ENCODE results near the gene BCAS3.

The BCAS3 gene

DNA sequence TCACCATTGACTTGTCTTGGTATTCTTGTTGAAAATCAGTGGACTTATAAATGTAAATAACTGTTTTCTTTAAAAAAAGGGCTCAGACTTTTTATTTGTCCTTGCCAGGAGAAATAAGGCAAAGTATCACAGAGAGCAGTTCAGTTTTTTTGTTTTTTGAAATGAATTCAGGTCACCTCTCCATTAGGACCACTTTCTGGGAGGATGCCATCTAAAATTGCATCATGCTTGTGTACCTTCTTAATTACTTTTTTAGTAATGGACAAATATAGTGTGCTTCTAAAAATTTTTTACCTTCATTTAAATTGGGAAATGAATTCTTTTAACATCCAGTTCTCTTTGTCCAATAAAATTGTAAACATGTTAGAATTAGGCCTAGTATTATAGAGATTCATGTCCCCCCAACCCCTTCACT is 210.0 kb downstream of the BCAS3 start:
- no peak for DNase-seq (ENCODE audit: low read depth)
- TF ChIP-seq, protein P1, sequence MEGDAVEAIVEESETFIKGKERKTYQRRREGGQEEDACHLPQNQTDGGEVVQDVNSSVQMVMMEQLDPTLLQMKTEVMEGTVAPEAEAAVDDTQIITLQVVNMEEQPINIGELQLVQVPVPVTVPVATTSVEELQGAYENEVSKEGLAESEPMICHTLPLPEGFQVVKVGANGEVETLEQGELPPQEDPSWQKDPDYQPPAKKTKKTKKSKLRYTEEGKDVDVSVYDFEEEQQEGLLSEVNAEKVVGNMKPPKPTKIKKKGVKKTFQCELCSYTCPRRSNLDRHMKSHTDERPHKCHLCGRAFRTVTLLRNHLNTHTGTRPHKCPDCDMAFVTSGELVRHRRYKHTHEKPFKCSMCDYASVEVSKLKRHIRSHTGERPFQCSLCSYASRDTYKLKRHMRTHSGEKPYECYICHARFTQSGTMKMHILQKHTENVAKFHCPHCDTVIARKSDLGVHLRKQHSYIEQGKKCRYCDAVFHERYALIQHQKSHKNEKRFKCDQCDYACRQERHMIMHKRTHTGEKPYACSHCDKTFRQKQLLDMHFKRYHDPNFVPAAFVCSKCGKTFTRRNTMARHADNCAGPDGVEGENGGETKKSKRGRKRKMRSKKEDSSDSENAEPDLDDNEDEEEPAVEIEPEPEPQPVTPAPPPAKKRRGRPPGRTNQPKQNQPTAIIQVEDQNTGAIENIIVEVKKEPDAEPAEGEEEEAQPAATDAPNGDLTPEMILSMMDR (IDR thresholded peaks at IDR 0.05; ENCODE audit: insufficient read depth, low read depth, low read length, missing control alignments), result no peak
- no peak overlapping the region for H3K4me3 ChIP-seq (ENCODE audit: low read depth, low read length)

DNA sequence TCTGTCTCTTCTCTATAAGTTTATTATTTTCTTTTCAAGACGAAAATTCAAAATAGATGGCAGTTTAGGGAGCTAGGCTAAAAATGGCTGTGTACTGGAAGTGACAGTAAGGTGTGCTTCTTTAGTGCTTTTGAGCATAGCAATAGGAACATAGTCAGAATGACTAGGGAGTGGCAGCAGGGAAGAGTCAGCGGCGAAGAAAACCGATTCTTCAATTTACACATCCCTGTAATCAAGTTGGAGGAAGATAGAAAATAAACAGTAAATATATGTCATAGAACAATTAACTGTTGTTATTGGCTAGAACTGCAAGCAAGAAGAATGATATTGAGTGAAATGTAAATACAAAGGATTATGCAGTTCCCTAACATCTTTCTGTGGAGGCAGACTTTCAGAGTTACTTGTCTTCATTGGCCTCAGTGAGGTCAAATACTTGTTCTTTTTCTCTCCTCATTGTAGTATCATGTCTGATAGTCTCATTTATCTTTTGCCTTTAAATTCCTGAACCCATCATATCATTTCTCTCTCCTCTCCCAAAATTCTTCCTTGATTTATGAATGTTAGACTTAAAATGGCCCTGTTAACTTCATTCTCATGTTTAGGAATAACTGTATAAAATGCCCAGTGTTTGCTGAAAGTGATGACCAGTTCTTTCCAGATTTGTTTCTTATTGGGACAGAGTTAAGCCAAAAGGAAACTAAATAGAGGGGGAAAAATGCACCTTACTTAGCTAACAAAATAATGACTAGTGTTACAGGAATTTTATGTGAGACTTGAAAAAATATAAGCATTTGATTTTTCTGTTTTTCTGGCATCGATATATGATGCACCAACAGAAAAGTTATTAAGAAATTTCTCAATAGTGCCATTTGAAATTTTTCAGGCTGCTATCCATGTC is 211.4 kb downstream of the BCAS3 start:
- no peak for DNase-seq (ENCODE audit: low read depth)
- TF ChIP-seq, protein P1 (IDR thresholded peaks at IDR 0.05; ENCODE audit: insufficient read depth, low read depth, low read length, missing control alignments), result no peak

DNA sequence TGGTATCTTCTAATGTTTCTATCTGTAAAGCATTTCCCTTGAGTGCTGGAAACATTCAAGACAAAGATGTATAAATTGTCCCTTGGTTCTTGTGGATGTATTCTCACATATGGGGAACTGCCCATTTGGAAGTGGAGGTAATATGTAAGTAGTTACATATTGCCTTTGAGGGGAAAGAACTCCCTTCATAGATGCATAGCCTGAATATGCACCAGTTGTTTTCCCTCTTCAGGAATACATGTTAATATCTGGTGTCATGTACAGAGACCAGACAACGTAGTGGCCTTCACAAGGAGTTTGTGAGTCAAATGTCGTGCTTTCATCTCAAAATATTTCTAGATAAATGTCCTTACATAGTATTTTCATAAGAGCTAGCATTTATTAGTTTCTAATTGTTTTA is 213.5 kb downstream of the BCAS3 start:
- TF ChIP-seq, protein P1 (IDR thresholded peaks at IDR 0.05; ENCODE audit: insufficient read depth, low read depth, low read length, missing control alignments), result no peak
- no peak overlapping the region for H3K4me3 ChIP-seq (ENCODE audit: low read depth, low read length)
- no peak for DNase-seq (ENCODE audit: low read depth)

More for the DNA sequence above, 211.4 kb downstream of the BCAS3 start:
- H3K4me3 ChIP-seq (ENCODE audit: low read depth, low read length), result no peak overlapping the region

DNA sequence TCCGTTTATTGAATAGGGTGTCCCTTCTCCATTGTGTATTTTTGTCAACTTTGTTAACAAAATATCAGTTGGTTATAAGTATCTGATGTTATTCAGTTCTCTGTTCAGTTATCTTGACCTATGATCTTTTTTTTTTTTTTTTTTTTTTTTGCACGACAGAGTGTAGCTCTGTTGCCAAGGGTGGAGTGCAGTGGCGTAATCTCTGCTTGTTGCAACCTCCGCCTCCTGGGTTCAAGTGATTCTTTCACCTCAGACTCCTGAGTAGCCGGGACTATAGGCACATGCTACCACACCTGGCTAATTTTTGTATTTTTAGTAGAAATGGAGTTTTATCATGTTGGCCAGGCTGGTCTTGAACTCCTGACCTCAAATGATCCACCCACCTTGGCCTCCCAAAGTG is 215.8 kb downstream of the BCAS3 start:
- H3K4me3 ChIP-seq (ENCODE audit: low read depth, low read length), result no peak overlapping the region
- TF ChIP-seq, protein P1 (IDR thresholded peaks at IDR 0.05; ENCODE audit: insufficient read depth, low read depth, low read length, missing control alignments), result no peak
- DNase-seq (ENCODE audit: low read depth), result no peak

DNA sequence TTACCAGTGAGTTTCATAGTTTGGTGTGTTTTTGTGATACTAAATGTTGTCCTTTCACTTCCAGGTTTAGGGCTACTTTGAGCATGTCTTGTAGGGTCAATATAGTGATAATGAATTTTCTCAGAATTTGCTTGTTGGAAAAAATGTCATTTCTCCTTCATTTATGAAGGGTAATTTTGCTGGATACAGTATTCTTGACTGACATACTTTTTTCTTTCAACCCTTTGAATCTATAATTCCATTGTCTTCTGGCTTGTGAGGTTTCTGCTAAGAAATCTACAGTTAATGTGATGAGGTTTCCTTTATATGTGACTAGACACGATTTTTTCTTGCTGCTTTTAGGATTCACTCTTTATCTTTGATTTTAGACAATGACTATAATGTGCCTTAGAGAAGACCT is 219.3 kb downstream of the BCAS3 start:
- TF ChIP-seq, protein P1 (IDR thresholded peaks at IDR 0.05; ENCODE audit: insufficient read depth, low read depth, low read length, missing control alignments), result no peak
- no peak overlapping the region for H3K4me3 ChIP-seq (ENCODE audit: low read depth, low read length)
- DNase-seq (ENCODE audit: low read depth), result no peak

DNA sequence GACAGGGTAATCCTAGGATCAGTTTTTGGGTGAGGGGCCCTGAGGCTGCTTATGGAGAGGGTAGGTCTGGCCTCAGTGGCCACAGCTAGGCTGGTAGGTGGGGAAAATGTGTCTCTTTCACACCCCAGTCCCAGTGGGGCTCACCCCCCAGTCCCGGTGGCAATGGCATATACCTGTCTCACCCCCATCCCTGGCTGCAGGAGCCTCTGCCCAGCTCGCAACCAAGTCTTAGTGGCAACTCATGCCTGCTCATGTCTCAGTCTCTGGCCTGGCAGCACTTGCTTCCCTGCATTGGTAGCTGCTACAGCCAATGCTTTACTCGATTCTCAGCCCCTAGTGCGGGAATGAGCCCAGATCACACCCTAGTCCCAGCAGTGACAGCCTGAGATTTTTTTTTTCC is 221.5 kb downstream of the BCAS3 start:
- DNase-seq (ENCODE audit: low read depth), result no peak
- H3K4me3 ChIP-seq (ENCODE audit: low read depth, low read length), result no peak overlapping the region
- TF ChIP-seq, protein P1 (IDR thresholded peaks at IDR 0.05; ENCODE audit: insufficient read depth, low read depth, low read length, missing control alignments), result no peak

All from GM12865 (cell line).